Breast epithelium (tissue), 3 donors: ENCODE data around the gene KXD1.

Experiments used
- CTCF ChIP-seq, 3 donors: fragments of 450-650 bp; IDR thresholded peaks; one replicate each; pipeline ENCODE4 v1.5.1; 2016 to 2017; ENCODE audit warnings: antibody characterized with exemption in 3 of 3, mild to moderate bottlenecking in 3 of 3, moderate library complexity in 3 of 3
- POLR2AphosphoS5 ChIP-seq, 3 donors: sonication (generic); formaldehyde crosslinking; IDR thresholded peaks; one replicate each; pipeline ENCODE4 v1.6.1; 2017; ENCODE audit warnings: antibody characterized with exemption in 3 of 3

DNA sequence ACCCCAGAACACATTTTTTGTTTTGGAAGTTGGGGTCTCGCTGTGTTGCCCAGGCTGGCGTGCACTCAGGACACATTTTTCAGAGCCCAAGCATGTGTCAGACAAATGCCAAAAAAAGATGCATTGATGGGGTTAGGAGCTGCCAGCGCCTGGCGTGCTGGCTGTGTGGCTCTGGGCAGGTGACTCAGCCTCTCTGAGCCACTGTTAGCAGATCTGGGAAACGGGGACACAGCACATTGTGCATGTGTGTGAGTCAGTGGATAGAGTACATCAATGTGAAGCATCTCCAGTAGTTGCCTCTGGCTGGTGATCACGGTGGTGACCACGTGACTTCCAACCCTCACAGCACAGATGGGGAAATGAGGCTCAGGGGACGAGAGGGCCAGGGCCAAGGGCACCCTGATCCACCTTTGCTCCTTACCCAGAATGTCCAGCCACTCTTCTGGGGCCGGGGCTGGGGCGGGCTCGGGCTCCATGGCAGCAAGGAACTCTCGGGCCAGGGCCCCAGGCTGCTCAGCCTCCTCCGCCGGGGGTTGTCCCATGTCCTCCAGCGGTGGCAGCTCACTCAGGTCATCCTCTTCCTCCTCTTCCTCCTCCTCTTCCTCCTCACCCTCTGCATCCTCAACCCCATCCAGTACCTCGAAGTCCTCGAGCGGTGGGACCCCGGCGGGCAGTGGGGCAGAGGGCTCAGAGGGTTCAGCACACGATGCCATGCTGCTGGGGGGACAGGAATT is 16.2 kb upstream of the KXD1 start:
- TF ChIP-seq CTCF (IDR thresholded peaks at IDR 0.05) (no peak), POLR2AphosphoS5 (IDR thresholded peaks at IDR 0.05) (no peak)
